Trophoblast cell (in vitro differentiated cells and primary cell): ENCODE data around the gene CAPZA3.
"Not testable (repeated sequence)": the region's sequence is repeated elsewhere in the genome, so short reads cannot be mapped to it uniquely, and the experiment has no call there.

Experiments
- DNase-seq, 2 donors: peaks; one replicate each; pipeline ENCODE4 v3.0.0-alpha.2; 2016
- H2AFZ ChIP-seq: 2 replicates; pipeline ENCODE4 v1.6.1; 2013; ENCODE audit warnings: low read length, moderate library complexity, mild to moderate bottlenecking; ENCODE audit not compliant: insufficient read depth, poor library complexity
- H2AK5ac ChIP-seq: 2 replicates; pipeline ENCODE4 v1.6.1; 2013; ENCODE audit warnings: mild to moderate bottlenecking, low read length
- H2BK120ac ChIP-seq: 2 replicates; pipeline ENCODE4 v1.6.1; 2013; ENCODE audit warnings: low read length, mild to moderate bottlenecking, moderate library complexity; ENCODE audit not compliant: insufficient read depth, poor library complexity
- H2BK12ac ChIP-seq: 2 replicates; pipeline ENCODE4 v1.6.1; 2013; ENCODE audit warnings: mild to moderate bottlenecking, low read length, moderate library complexity
- H2BK5ac ChIP-seq: 2 replicates; pipeline ENCODE4 v1.6.1; 2013; ENCODE audit warnings: low read length, low read depth, moderate library complexity, mild to moderate bottlenecking; ENCODE audit not compliant: poor library complexity
- H3K14ac ChIP-seq: 2 replicates; pipeline ENCODE4 v1.6.1; 2013; ENCODE audit warnings: mild to moderate bottlenecking, low read length
- H3K18ac ChIP-seq: 2 replicates; pipeline ENCODE4 v1.6.1; 2013; ENCODE audit warnings: mild to moderate bottlenecking, low read length
- H3K23ac ChIP-seq: 2 replicates; pipeline ENCODE4 v1.6.1; 2013; ENCODE audit warnings: low read length
- H3K27ac ChIP-seq: 2 replicates; pipeline ENCODE4 v1.5.1; 2013; ENCODE audit warnings: low read depth, mild to moderate bottlenecking, inconsistent platforms, low read length, moderate library complexity
- H3K27me3 ChIP-seq: 2 replicates; pipeline ENCODE4 v1.6.1; 2013; ENCODE audit warnings: inconsistent platforms, mild to moderate bottlenecking, low read length, moderate library complexity; ENCODE audit not compliant: insufficient read depth
- H3K36me3 ChIP-seq, 2 experiments: 1 replicate in 1 of 2; 2 replicates in 1 of 2; pipeline ENCODE4 v1.6.1; 2013; ENCODE audit warnings: low read length in 2 of 2, mild to moderate bottlenecking in 2 of 2, moderate library complexity in 1 of 2; ENCODE audit not compliant: insufficient read depth in 2 of 2, control insufficient read depth in 1 of 2
- H3K4ac ChIP-seq: 2 replicates; pipeline ENCODE4 v1.6.1; 2013; ENCODE audit warnings: low read depth, mild to moderate bottlenecking, low read length, moderate library complexity
- H3K4me1 ChIP-seq, 2 experiments: 1 replicate in 1 of 2; 2 replicates in 1 of 2; pipeline ENCODE4 v1.6.1; 2013; ENCODE audit warnings: low read length in 2 of 2, mild to moderate bottlenecking in 2 of 2, moderate library complexity in 1 of 2; ENCODE audit not compliant: insufficient read depth in 2 of 2, control insufficient read depth in 1 of 2
- H3K4me2 ChIP-seq: 2 replicates; pipeline ENCODE4 v1.6.1; 2013; ENCODE audit warnings: inconsistent platforms, mild to moderate bottlenecking, low read length, moderate library complexity
- H3K4me3 ChIP-seq: 2 replicates; pipeline ENCODE4 v1.5.1; 2013; ENCODE audit warnings: mild to moderate bottlenecking, low read depth, low read length, inconsistent platforms
- H3K79me1 ChIP-seq: one replicate; pipeline ENCODE4 v1.6.1; 2013; ENCODE audit warnings: low read length
- H3K79me2 ChIP-seq: 2 replicates; pipeline ENCODE4 v1.6.1; 2013; ENCODE audit warnings: low read length, mild to moderate bottlenecking; ENCODE audit not compliant: control insufficient read depth, insufficient read depth, poor library complexity
- H3K9ac ChIP-seq: 2 replicates; pipeline ENCODE4 v1.6.1; 2013; ENCODE audit warnings: mild to moderate bottlenecking, low read length
- H3K9me3 ChIP-seq: 2 replicates; pipeline ENCODE4 v1.6.1; 2013; ENCODE audit warnings: low read depth, mild to moderate bottlenecking, control low read depth, inconsistent platforms, low read length; ENCODE audit not compliant: insufficient read depth
- H4K12ac ChIP-seq: 2 replicates; pipeline ENCODE4 v1.6.1; 2013; ENCODE audit warnings: low read depth, mild to moderate bottlenecking, low read length, moderate library complexity
- H4K8ac ChIP-seq: 2 replicates; pipeline ENCODE4 v1.6.1; 2013; ENCODE audit warnings: low read depth, mild to moderate bottlenecking, low read length, moderate library complexity
- H4K91ac ChIP-seq: one replicate; pipeline ENCODE4 v1.6.1; 2013; ENCODE audit warnings: low read depth, mild to moderate bottlenecking, low read length, moderate library complexity
- WGBS: extraction: QIAGEN DNeasy Blood & Tissue Kit; methylation state at CpG from one replicate; pipeline ENCODE4 v1.1.7; 2013; ENCODE audit warnings: missing lambda C conversion rate; ENCODE audit not compliant: insufficient read length, insufficient coverage; ENCODE audit errors: extremely low coverage; 5-methylcytosine and 5-hydroxymethylcytosine counted together

Gene CAPZA3

DNA sequence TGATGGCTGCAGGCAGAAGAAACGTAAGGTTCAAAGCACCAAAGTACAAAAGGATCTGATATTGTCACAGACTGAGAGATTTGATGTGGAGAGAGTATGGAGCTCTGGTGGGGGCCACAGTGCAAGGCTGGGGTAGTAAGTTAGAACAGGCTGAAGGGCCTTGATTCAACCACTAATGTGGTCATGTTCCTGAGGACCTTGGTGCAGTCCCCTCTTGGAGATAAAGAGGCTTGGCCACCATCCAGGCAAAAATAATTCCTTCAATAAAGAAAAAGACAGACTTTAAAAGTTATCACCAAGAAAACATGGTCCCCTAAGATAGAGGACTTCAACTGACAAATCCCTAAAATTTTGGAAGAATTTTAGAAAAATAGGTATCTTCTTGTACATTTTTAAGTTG, 17.4 kb downstream of the CAPZA3 start:
- Histone ChIP-seq H3K9ac (no peak overlapping the region), H3K4me1 (peaks cover 0 to 9% of the 10 kb centered on the region in 2 experiments), H3K4me3 (no peak overlapping the region), H3K9me3 (no peaks in the 10 kb centered on the region), H4K91ac (no peak overlapping the region), H4K12ac (no peak overlapping the region), H4K8ac (no peak overlapping the region), H3K36me3 (no peaks in the 10 kb centered on the region), H3K79me1 (no peaks in the 10 kb centered on the region), H2BK120ac (no peak overlapping the region), H3K14ac (no peak overlapping the region), H3K4ac (no peak overlapping the region), H3K79me2 (no peaks in the 10 kb centered on the region), H2BK12ac (no peak overlapping the region), H3K4me2 (no peak overlapping the region), H3K27me3 (no peaks in the 10 kb centered on the region), H2AFZ (no peak overlapping the region), H3K18ac (no peak overlapping the region), H2AK5ac (no peak overlapping the region), H2BK5ac (no peak overlapping the region), H3K23ac (no peak overlapping the region), H3K27ac (no peak overlapping the region)
- no CpG with 5 or more reads among the region's 1 CpG for WGBS
- no peak for DNase-seq

DNA sequence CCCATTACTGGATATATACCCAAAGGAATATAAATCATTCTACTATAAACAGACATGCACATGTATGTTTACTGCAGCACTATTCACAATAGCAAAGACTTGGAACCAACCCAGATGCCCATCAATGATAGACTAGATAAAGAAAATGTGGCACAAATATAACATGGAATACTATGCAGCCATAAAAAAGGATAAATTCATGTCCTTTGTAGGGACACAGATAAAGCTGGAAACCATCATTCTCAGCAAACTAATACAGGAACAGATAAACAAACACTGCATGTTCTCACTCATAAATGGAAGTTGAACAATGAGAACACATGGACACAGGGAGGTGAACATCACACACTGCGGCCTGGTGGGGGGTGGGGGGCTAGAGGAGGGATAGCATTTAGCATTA, 28.6 kb downstream of the CAPZA3 start:
- H3K79me1 ChIP-seq, H3K4me1 ChIP-seq, H2BK5ac ChIP-seq, H3K18ac ChIP-seq, H2AK5ac ChIP-seq, H4K91ac ChIP-seq, H3K27ac ChIP-seq, H3K9me3 ChIP-seq, H3K9ac ChIP-seq, DNase-seq, H3K4me3 ChIP-seq, H3K79me2 ChIP-seq, H3K4me2 ChIP-seq, H3K4ac ChIP-seq, H2AFZ ChIP-seq, H4K8ac ChIP-seq, H3K23ac ChIP-seq, H3K14ac ChIP-seq, H4K12ac ChIP-seq, H2BK120ac ChIP-seq, H3K27me3 ChIP-seq, H3K36me3 ChIP-seq, H2BK12ac ChIP-seq: not testable (repeated sequence)
- no CpG with 5 or more reads among the region's 1 CpG for WGBS

DNA sequence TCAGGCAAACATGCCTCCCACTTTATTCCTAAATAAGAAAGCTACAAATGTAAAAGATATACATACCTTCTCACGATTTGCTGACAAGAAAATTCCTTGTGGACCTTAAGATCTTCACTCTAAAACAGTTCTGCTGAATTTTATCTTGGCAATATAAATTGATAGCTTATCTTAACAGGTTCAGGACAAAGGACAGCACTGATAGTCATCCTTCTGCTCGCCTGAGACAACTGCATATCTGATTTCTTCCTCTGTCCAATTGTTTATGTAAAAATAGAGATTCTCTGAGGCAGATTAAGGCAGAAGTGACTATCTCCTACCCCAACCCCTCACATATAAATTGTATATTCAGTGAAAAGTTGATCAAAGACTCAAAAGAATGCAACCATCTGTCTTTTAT, 44.9 kb downstream of the CAPZA3 start:
- H3K36me3 ChIP-seq = no peaks in the 10 kb centered on the region
- no peak overlapping the region for H4K12ac ChIP-seq
- no peaks in the 10 kb centered on the region for H3K4me1 ChIP-seq
- no CpG with 5 or more reads among the region's 2 CpGs for WGBS
- H3K4me3 ChIP-seq = no peak overlapping the region
- no peak overlapping the region for H4K91ac ChIP-seq
- no peak overlapping the region for H3K14ac ChIP-seq
- no peak for DNase-seq
- no peak overlapping the region for H4K8ac ChIP-seq
- H2BK120ac ChIP-seq = no peak overlapping the region
- no peak overlapping the region for H2AFZ ChIP-seq
- H3K9me3 ChIP-seq = peaks cover 2% of the 10 kb centered on the region
- H3K4ac ChIP-seq = no peak overlapping the region
- no peak overlapping the region for H2BK5ac ChIP-seq
- no peaks in the 10 kb centered on the region for H3K27me3 ChIP-seq
- no peak overlapping the region for H2BK12ac ChIP-seq
- H2AK5ac ChIP-seq = no peak overlapping the region
- H3K79me2 ChIP-seq = no peaks in the 10 kb centered on the region
- no peak overlapping the region for H3K27ac ChIP-seq
- H3K4me2 ChIP-seq = no peak overlapping the region
- no peak overlapping the region for H3K23ac ChIP-seq
- no peak overlapping the region for H3K18ac ChIP-seq
- H3K79me1 ChIP-seq = no peaks in the 10 kb centered on the region
- no peak overlapping the region for H3K9ac ChIP-seq

- H4K91ac ChIP-seq, H3K27ac ChIP-seq, H2BK120ac ChIP-seq, H3K4ac ChIP-seq, H3K23ac ChIP-seq, H3K79me1 ChIP-seq, H3K9me3 ChIP-seq, H3K79me2 ChIP-seq, H3K4me1 ChIP-seq, H3K36me3 ChIP-seq, H4K8ac ChIP-seq, H3K4me3 ChIP-seq, H4K12ac ChIP-seq, DNase-seq, H3K18ac ChIP-seq, H3K27me3 ChIP-seq, H3K4me2 ChIP-seq, H2AFZ ChIP-seq, H2AK5ac ChIP-seq, H2BK5ac ChIP-seq, H2BK12ac ChIP-seq, H3K14ac ChIP-seq, H3K9ac ChIP-seq: not testable (repeated sequence)
- WGBS = no CpG with 5 or more reads among the region's 8 CpGs
These were observed 47.5 kb downstream of the CAPZA3 start for GRCh38 chr12:18785465-18785864.
